ENCODE data around the gene OR12D1. TPM values are rescaled to one million over a fixed set of nuclear protein-coding genes. Genes with fewer than 3 reads are reported as not detected.
"Not testable (repeated sequence)": the region's sequence is repeated elsewhere in the genome, so short reads cannot be mapped to it uniquely, and the experiment has no call there.

The OR12D1 gene
- total and polyA plus RNA-seq, 2 donors from 2014 or later = not detected

DNA sequence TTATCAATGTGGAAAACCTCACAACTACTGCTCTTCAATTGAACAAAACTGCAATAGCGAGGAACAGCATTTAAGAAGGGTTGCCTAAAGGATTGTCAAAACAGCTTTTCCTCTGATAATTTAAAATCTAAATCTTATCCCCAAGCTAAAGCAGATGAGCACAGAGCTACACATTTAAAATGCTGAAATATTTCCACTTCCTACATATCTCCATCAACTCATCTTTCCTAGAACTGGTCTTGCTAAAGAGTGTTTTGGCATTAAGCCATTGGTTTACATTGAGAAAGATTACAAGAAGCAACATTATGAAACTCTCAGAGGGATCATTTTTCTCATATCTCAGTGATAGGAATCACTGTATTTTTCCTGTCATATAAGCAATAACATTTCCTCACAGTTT, 28.0 kb downstream of the OR12D1 start:
- no peaks in the 10 kb centered on the region for H3K36me3 ChIP-seq (ENCODE audit: control insufficient read depth in 2 of 3, insufficient read depth in 3 of 3, low read length in 3 of 3)
- no peaks in the 10 kb centered on the region for H3K9me3 ChIP-seq (ENCODE audit: control insufficient read depth in 2 of 3, insufficient read depth in 1 of 3, low read length in 3 of 3)
- intact Hi-C loops (cut with DNase I) = no loop called here
- no peak overlapping the region for H3K9ac ChIP-seq (ENCODE audit: low read length in 3 of 3)
- no peak overlapping the region for H3K27ac ChIP-seq (ENCODE audit: low read depth in 2 of 2, low read length in 2 of 2)
- FAIRE-seq (no peak), DNase-seq (no peak)
- no peaks in the 10 kb centered on the region for H3K4me1 ChIP-seq (ENCODE audit: control insufficient read depth in 2 of 3, insufficient read depth in 2 of 3, low read depth in 1 of 3, low read length in 3 of 3)
- no peak overlapping the region for H3K4me3 ChIP-seq (ENCODE audit: low read length in 3 of 3)
- TF ChIP-seq, protein P1, sequence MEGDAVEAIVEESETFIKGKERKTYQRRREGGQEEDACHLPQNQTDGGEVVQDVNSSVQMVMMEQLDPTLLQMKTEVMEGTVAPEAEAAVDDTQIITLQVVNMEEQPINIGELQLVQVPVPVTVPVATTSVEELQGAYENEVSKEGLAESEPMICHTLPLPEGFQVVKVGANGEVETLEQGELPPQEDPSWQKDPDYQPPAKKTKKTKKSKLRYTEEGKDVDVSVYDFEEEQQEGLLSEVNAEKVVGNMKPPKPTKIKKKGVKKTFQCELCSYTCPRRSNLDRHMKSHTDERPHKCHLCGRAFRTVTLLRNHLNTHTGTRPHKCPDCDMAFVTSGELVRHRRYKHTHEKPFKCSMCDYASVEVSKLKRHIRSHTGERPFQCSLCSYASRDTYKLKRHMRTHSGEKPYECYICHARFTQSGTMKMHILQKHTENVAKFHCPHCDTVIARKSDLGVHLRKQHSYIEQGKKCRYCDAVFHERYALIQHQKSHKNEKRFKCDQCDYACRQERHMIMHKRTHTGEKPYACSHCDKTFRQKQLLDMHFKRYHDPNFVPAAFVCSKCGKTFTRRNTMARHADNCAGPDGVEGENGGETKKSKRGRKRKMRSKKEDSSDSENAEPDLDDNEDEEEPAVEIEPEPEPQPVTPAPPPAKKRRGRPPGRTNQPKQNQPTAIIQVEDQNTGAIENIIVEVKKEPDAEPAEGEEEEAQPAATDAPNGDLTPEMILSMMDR (IDR thresholded peaks at IDR 0.05; ENCODE audit: borderline replicate concordance, extremely low read depth, insufficient read depth) = no peak
- H3K27me3 ChIP-seq (ENCODE audit: control insufficient read depth, insufficient read depth, low read length) = no peaks in the 10 kb centered on the region

DNA sequence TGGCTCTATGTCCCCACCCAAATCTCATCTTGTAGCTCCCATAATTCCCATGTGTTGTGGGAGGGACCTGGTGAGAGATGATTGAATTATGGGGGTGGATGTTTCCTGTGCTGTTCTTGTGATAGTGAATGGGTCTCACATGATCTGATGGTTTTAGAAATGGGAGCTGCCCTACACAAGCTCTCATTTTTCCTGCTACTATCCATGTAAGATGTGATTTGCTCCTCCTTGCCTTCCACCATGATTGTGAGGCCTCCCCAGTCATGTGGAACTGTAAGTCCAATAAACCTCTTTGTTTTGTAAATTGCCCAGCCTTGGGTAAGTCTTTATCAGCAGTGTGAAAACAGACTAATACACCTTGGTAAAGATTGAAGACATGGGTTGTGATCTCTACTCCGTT, 29.3 kb downstream of the OR12D1 start:
- not testable (repeated sequence) for FAIRE-seq

DNA sequence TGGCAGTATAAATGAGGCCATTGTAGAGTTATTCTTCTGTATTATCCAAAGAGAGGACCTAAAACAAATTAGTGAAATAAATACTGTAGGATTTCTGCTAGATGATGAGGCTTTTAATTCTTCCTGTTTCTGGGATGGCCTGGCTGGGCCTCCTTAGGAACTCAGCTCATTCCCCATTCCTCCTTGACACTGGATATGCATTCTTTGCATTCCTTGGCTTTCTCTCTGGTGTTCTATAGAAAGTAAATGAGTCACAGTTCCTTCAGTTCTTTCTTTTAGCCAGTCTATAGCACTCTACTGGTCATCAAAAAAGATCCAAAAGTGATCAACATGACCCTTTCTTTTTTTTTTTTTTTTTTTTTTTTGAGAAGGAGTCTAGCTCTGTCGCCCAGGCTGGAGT, 32.9 kb downstream of the OR12D1 start:
- no peak overlapping the region for H3K9ac ChIP-seq (ENCODE audit: low read length in 3 of 3)
- DNase-seq (peak in 1 of 5 donors; percentile 3), FAIRE-seq (no peak)
- H3K36me3 ChIP-seq (ENCODE audit: control insufficient read depth in 2 of 3, insufficient read depth in 3 of 3, low read length in 3 of 3) = no peaks in the 10 kb centered on the region
- intact Hi-C loops (cut with DNase I) = no loop called here
- no peaks in the 10 kb centered on the region for H3K4me1 ChIP-seq (ENCODE audit: control insufficient read depth in 2 of 3, insufficient read depth in 2 of 3, low read depth in 1 of 3, low read length in 3 of 3)
- H3K4me3 ChIP-seq (ENCODE audit: low read length in 3 of 3) = no peak overlapping the region
- H3K9me3 ChIP-seq (ENCODE audit: control insufficient read depth in 2 of 3, insufficient read depth in 1 of 3, low read length in 3 of 3) = no peaks in the 10 kb centered on the region
- H3K27ac ChIP-seq (ENCODE audit: low read depth in 2 of 2, low read length in 2 of 2) = no peak overlapping the region
- H3K27me3 ChIP-seq (ENCODE audit: control insufficient read depth, insufficient read depth, low read length) = no peaks in the 10 kb centered on the region
- TF ChIP-seq, protein P1 (IDR thresholded peaks at IDR 0.05; ENCODE audit: borderline replicate concordance, extremely low read depth, insufficient read depth) = no peak

More for the DNA sequence above, 29.3 kb downstream of the OR12D1 start:
- H3K27ac ChIP-seq (ENCODE audit: low read depth in 2 of 2, low read length in 2 of 2); intact Hi-C loops (cut with DNase I); H3K9me3 ChIP-seq (ENCODE audit: control insufficient read depth in 2 of 3, insufficient read depth in 1 of 3, low read length in 3 of 3); H3K36me3 ChIP-seq (ENCODE audit: control insufficient read depth in 2 of 3, insufficient read depth in 3 of 3, low read length in 3 of 3); H3K9ac ChIP-seq (ENCODE audit: low read length in 3 of 3); H3K4me1 ChIP-seq (ENCODE audit: control insufficient read depth in 2 of 3, insufficient read depth in 2 of 3, low read depth in 1 of 3, low read length in 3 of 3); DNase-seq; H3K27me3 ChIP-seq (ENCODE audit: control insufficient read depth, insufficient read depth, low read length); H3K4me3 ChIP-seq (ENCODE audit: low read length in 3 of 3): not testable (repeated sequence)

DNA sequence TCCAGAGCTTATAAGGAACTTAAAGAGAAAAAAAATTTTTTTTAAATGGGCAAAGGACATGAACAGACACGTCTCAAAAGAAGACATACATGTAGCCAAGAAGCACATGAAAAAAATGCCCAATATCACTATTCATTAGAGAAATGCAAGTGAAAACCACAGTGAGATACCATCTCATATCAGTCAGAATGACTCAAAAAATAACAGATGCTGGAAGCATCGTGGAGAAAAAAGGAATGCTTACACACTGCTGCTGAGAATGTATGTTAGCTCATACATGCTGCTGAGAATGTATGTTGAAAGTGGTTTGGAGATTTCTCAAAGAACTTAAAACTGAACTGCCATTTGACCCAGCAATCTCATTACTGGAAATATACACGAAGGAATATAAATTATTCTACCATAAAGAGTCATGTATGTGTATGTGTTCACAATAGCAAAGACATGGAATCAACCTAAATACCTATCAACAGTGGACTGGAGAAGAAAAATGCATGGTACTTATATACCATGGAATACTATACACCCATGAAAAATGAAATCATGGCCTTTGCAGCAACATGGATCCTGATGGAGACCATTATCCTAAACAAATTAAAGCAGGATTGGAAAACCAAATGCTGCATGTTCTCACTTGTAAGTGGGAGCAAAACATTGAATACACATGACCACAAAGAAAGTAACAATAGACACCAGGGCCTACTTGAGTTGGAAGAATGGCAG, 36.9 kb downstream of the OR12D1 start:
- Histone ChIP-seq H3K27ac (ENCODE audit: low read depth in 2 of 2, low read length in 2 of 2) (no peak overlapping the region), H3K9me3 (ENCODE audit: control insufficient read depth in 2 of 3, insufficient read depth in 1 of 3, low read length in 3 of 3) (no peaks in the 10 kb centered on the region), H3K4me1 (ENCODE audit: control insufficient read depth in 2 of 3, insufficient read depth in 2 of 3, low read depth in 1 of 3, low read length in 3 of 3) (no peaks in the 10 kb centered on the region), H3K9ac (ENCODE audit: low read length in 3 of 3) (no peak overlapping the region), H3K36me3 (ENCODE audit: control insufficient read depth in 2 of 3, insufficient read depth in 3 of 3, low read length in 3 of 3) (no peaks in the 10 kb centered on the region), H3K4me3 (ENCODE audit: low read length in 3 of 3) (no peak overlapping the region), H3K27me3 (ENCODE audit: control insufficient read depth, insufficient read depth, low read length) (no peaks in the 10 kb centered on the region)
- FAIRE-seq (no peak), DNase-seq (no peak)
- intact Hi-C loops (cut with DNase I) = no loop called here
- TF ChIP-seq, protein P1 (IDR thresholded peaks at IDR 0.05; ENCODE audit: borderline replicate concordance, extremely low read depth, insufficient read depth) = no peak

All from kidney (tissue), 14 donors.